Measurements from ENCODE around the gene PDLIM5. TPM values are rescaled to one million over a fixed set of nuclear protein-coding genes. Genes with fewer than 3 reads are reported as not detected.

PDLIM5 gene
- total RNA-seq, 4 donors from 2014 or later, result 90.8 to 169 (median 121) TPM

DNA sequence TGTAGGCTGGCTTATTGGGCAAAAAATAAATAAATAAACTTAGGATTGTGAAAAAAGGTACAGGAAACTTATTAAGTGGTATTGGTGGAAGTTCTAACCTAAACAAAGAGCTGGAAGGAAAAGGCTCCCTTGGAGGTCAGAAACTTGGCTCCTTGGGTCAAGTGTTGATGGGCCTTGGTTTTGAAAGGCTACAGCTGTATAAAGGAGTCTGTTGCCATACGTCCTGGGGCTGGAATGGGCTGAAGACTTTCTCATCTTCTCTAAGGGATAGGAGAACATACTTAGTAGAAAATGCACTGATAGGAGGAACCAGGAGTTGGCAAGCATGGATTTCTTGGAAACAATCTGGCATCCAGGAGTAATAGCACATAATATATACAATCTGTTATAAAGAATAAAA, 56.6 kb downstream of the PDLIM5 start:
- TF ChIP-seq, protein P1, sequence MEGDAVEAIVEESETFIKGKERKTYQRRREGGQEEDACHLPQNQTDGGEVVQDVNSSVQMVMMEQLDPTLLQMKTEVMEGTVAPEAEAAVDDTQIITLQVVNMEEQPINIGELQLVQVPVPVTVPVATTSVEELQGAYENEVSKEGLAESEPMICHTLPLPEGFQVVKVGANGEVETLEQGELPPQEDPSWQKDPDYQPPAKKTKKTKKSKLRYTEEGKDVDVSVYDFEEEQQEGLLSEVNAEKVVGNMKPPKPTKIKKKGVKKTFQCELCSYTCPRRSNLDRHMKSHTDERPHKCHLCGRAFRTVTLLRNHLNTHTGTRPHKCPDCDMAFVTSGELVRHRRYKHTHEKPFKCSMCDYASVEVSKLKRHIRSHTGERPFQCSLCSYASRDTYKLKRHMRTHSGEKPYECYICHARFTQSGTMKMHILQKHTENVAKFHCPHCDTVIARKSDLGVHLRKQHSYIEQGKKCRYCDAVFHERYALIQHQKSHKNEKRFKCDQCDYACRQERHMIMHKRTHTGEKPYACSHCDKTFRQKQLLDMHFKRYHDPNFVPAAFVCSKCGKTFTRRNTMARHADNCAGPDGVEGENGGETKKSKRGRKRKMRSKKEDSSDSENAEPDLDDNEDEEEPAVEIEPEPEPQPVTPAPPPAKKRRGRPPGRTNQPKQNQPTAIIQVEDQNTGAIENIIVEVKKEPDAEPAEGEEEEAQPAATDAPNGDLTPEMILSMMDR (IDR thresholded peaks at IDR 0.05; ENCODE audit: low read depth), result no peak

GRCh38 chr4:94508806-94509205, 57.1 kb downstream of the PDLIM5 start:
- TF ChIP-seq, protein P1 (IDR thresholded peaks at IDR 0.05; ENCODE audit: low read depth), result no peak

- TF ChIP-seq, protein P1 (IDR thresholded peaks at IDR 0.05; ENCODE audit: low read depth), result no peak
Observed at GRCh38 chr4:94511591-94511990, 59.8 kb downstream of the PDLIM5 start.

DNA sequence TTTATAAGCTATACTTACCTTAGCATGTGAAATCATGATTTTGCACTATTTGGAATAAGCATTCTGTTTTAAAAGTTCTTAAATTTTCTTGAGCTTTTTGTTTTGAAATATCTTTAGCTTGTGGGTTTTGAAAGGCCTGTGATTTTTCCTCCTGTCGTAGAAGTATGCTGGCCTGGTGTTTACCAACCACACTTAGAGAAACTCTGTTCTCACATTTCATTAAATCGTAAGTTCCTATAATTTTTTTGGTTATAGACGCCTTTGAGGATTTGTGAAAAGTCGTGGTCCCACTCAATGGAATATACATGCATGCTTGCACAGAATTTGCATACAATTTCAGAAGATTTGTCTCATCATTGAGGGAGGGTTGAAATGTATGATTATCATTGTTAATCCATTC, 63.6 kb downstream of the PDLIM5 start:
- TF ChIP-seq, protein P1 (IDR thresholded peaks at IDR 0.05; ENCODE audit: low read depth), result no peak

DNA sequence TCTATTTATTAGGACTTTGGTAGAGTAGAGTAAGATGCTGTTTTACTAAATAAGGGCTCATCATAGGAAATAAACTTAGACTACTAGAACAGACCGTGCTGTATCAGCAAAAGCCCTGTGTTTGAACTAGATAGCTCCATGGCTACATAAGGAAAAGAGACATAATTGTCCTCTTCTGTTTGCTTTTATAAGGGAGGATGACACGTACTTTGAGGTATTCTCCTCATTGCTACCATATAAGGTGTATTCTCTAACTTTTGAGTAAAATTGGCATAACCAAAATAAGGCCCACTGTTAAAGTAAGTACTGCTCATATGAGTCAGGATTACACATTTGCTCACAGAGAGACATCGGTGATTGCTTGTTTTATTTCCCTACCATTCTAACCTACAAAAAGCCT, 64.3 kb downstream of the PDLIM5 start:
- TF ChIP-seq, protein P1 (IDR thresholded peaks at IDR 0.05; ENCODE audit: low read depth), result no peak

DNA sequence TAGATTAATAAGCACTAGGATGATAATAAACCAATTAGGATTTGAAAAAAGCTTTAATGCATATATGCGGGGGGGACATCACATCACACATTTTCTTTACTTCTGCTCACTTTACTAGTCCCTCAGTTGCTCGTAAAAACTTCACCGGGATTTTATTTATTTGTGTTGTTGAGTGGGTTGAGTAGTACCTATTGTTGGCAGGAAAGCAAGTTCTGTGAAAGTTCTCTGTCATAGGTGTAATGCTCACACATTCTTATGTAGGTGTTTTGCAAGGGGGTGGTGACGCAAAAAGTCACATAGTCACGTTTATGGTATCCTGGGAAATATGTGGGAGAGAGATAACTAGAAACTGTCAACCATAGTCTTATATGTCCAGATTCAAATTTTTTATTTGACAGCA, 65.3 kb downstream of the PDLIM5 start:
- TF ChIP-seq, protein P1 (IDR thresholded peaks at IDR 0.05; ENCODE audit: low read depth), result no peak

DNA sequence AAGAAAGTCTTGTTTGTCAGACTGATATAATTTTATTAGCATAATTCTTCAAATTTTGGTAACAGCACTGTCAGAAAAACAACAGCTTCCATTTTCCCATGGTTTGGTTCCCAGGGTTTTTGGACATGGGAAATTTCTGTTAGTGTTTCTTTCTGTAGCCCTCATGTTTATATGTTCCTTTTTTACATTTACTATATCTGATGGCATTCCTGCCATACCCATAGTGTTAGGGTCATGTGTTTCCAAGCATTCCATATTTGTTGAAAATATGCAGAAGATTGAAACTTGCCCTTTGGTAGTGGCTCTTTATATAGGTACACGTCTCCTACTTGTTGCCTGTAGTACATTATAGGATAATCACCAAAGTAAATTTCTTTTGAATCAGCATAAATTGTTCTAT, 65.8 kb downstream of the PDLIM5 start:
- TF ChIP-seq, protein P1 (IDR thresholded peaks at IDR 0.05; ENCODE audit: low read depth), result no peak
